Activated CD8-positive, alpha-beta T cell treated with anti-CD3 and anti-CD28 coated beads, Interleukin-2, amount 10 ng/mL, durations not matched to agents 7 days and 5 days (primary cell): Measurements from ENCODE around the gene HSD17B2. TPM values are rescaled to one million over a fixed set of nuclear protein-coding genes. Genes with fewer than 3 reads are reported as not detected.

ENCODE experiments used
- ATAC-seq: fragments of 150-1000 bp; cut with Tn5 transposase; one replicate; pipeline ENCODE4 v1.10.0; 2021; ENCODE audit warnings: moderate library complexity
- CTCF ChIA-PET: fragments of 350-600 bp; sonication (Branson Sonifier 250); formaldehyde crosslinking; loops from one replicate; lab custom pipeline; 2021; ENCODE audit warnings: antibody characterized with exemption; lab: Charles Lee
- POLR2A ChIA-PET: fragments of 350-600 bp; sonication (Branson Sonifier 250); formaldehyde crosslinking; loops from one replicate; lab custom pipeline; 2021; ENCODE audit warnings: antibody characterized with exemption; lab: Charles Lee
- DNase-seq: peaks from one replicate; pipeline ENCODE4 v3.0.0-alpha.2; 2020
- H3K27ac Mint-ChIP-seq: one replicate; pipeline ENCODE4 v1.8.0; 2021; ENCODE audit warnings: mild to moderate bottlenecking, mixed read lengths
- H3K27me3 Mint-ChIP-seq: one replicate; pipeline ENCODE4 v1.8.0; 2021; ENCODE audit warnings: low read depth, mixed read lengths
- H3K36me3 Mint-ChIP-seq: one replicate; pipeline ENCODE4 v1.8.0; 2021; ENCODE audit warnings: low read depth, mixed read lengths
- H3K4me1 Mint-ChIP-seq: one replicate; pipeline ENCODE4 v1.8.0; 2021; ENCODE audit warnings: low read depth, mixed read lengths
- H3K4me3 Mint-ChIP-seq: one replicate; pipeline ENCODE4 v1.8.0; 2021; ENCODE audit warnings: mild to moderate bottlenecking, mixed read lengths
- H3K9me3 Mint-ChIP-seq: one replicate; pipeline ENCODE4 v1.8.0; 2022; ENCODE audit warnings: mixed read lengths; ENCODE audit not compliant: insufficient read depth
- total RNA-seq, 2 experiments: library from RNA; stranded (reverse); gene quantifications; one replicate each; pipeline ENCODE4 v1.2.3, GENCODE V29; 2021

HSD17B2 gene
- total RNA-seq, 2 experiments from 2014 or later = not detected

DNA sequence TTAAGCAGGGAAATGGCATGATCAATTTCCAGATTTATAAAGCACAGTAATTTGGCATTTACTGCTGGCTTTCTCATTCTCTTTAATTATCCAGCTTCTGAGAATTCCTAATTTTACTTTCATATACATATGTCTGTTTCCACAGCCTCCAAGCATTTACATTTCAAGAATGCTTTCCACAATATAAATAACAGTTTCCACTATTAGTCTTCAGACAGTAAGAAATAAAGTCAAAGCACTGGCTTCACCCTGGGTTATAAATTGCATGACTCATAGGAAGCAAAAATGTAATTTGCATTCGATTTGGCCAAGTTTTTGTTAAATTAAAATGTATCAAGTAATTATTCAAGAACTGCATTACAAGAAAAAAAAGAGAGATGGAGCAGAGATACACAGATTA, 81.5 kb downstream of the HSD17B2 start:
- Mint-ChIP-seq H3K4me1 (no peaks in the 10 kb centered on the region), H3K9me3 (no peaks in the 10 kb centered on the region), H3K36me3 (no peaks in the 10 kb centered on the region), H3K4me3 (no peak overlapping the region), H3K27me3 (no peaks in the 10 kb centered on the region), H3K27ac (no peak overlapping the region)
- CTCF ChIA-PET = no interaction called here
- DNase-seq (no peak), ATAC-seq (no peak)
- POLR2A ChIA-PET = no interaction called here

DNA sequence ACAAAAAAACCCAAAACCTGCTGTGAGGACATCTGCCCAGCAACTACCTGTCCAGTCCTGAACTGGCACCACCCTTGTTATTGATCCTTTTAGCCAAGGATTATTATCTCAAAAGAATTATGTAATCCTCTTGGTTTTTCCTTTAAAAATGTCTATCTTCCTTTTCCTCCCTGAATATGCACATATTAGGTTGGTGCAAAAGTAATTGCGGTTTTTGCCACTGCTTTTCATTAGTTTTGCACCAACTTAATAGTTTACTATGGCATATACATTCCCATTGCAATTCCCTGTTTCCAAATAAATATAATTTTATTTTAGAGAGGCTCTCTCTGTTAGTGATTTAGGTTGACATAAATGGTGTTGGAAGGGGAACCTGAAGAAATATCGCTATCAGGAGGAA, 83.7 kb downstream of the HSD17B2 start:
- CTCF ChIA-PET = no interaction called here
- DNase-seq (no peak), ATAC-seq (no peak)
- no peak overlapping the region for H3K4me3 Mint-ChIP-seq
- H3K36me3 Mint-ChIP-seq = no peaks in the 10 kb centered on the region
- H3K4me1 Mint-ChIP-seq = no peaks in the 10 kb centered on the region
- no peaks in the 10 kb centered on the region for H3K27me3 Mint-ChIP-seq
- POLR2A ChIA-PET = no interaction called here
- no peak overlapping the region for H3K27ac Mint-ChIP-seq
- H3K9me3 Mint-ChIP-seq = no peaks in the 10 kb centered on the region

DNA sequence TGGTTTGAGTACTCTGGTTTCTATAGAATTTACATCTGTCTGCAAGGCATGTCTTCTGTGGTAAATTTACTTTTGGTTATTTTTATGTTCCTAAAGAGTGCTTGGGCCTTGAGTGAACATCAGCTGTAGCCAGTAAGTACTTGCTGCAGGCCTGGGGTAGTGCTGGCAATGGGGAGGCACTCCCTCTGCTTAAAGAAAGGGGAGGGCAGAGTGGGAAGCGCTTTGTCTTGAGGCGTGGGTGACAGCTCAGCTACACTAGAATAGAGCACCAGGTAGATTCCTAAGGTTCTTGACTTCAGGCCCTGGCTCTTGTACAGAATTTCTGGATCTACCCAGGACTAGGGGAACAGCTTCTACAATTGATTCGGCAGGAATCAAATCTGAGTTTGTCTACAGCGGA, 84.4 kb downstream of the HSD17B2 start:
- ChIA-PET POLR2A (no interaction called here), CTCF (no interaction called here)
- no peaks in the 10 kb centered on the region for H3K4me1 Mint-ChIP-seq

DNA sequence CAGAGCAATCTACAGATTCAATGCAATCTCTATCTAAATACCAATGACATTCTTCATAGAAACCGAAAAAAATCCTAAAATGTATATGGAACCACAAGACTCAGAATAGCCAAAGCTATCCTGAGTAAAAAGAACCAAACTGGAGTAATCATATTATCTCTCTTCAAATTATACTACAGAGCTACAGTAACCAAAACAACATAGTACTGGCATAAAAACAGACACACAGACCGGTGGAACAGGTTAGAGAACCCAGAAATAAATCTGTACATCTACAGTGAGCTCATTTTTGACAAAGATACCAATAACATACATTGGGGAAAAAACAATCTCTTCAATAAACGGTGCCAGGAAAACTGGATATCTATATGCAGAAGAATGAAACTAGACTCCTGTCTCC, 89.6 kb downstream of the HSD17B2 start:
- peaks cover 11% of the 10 kb centered on the region for H3K4me1 Mint-ChIP-seq
- no peak overlapping the region for H3K4me3 Mint-ChIP-seq
- CTCF ChIA-PET = no interaction called here
- POLR2A ChIA-PET = no interaction called here
- DNase-seq (no peak), ATAC-seq (no peak)
- peaks cover 3% of the 10 kb centered on the region for H3K9me3 Mint-ChIP-seq
- H3K36me3 Mint-ChIP-seq = no peaks in the 10 kb centered on the region
- H3K27ac Mint-ChIP-seq = no peak overlapping the region
- peaks cover 8% of the 10 kb centered on the region for H3K27me3 Mint-ChIP-seq

More for the DNA sequence above, 84.4 kb downstream of the HSD17B2 start:
- Mint-ChIP-seq H3K27me3 (no peaks in the 10 kb centered on the region), H3K27ac (no peak overlapping the region), H3K36me3 (no peaks in the 10 kb centered on the region), H3K4me3 (no peak overlapping the region), H3K9me3 (no peaks in the 10 kb centered on the region)
- DNase-seq = no peak
- ATAC-seq = no peak

DNA sequence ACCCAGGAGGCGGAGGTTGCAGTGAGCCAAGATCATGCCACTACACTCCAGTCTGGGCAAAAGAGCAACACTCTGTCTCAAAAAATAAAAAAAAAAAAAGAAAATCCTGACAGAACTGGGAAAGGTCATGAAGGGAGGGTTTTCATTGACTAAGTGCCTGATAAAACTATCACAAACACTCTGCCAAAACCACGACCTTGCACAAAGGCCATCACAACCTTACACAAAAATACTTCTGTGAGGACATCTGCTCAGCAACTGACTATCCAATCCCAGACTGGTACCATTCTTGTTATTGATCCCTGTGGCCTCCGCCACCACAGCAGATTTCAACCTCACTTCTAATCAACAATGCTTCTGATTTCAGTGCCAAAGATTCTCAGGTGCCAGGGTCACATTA, 94.8 kb downstream of the HSD17B2 start:
- Mint-ChIP-seq H3K27me3 (peaks cover 6% of the 10 kb centered on the region), H3K4me1 (peaks cover 35% of the 10 kb centered on the region), H3K27ac (no peak overlapping the region), H3K9me3 (peaks cover 7% of the 10 kb centered on the region), H3K4me3 (no peak overlapping the region), H3K36me3 (peaks cover 6% of the 10 kb centered on the region)
- POLR2A ChIA-PET = no interaction called here
- no peak for ATAC-seq
- CTCF ChIA-PET = no interaction called here
- no peak for DNase-seq

DNA sequence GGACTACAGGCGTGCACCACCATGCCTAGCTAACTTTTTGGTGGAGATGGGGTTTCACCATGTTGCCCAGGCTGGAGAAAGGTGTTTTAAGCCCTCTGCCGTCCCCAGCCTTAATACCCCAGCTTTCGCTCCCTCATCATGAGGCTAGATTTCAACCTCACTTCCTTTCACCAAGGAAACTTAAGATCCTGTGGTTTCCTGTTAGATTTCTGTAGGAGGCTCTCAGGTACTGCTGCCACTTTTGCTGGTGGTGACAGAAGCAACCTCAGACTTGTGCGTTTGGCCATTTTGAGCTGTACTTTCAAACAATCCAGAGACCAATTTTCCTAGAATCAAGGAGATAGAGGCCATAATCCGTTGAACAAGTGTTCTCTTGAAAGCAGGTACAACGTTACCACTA, 98.7 kb downstream of the HSD17B2 start:
- POLR2A ChIA-PET = interaction anchor here (1.8 kb wide), 1 partner anchor 36 kb away, joined by 8 read pairs; the partner anchor contains the start of gene MPHOSPH6
- no peaks in the 10 kb centered on the region for H3K27me3 Mint-ChIP-seq
- peaks cover 7% of the 10 kb centered on the region for H3K9me3 Mint-ChIP-seq
- peak overlapping the region; percentile 45 for H3K4me3 Mint-ChIP-seq
- peak overlapping the region; percentile 71 for H3K27ac Mint-ChIP-seq
- peaks cover 36% of the 10 kb centered on the region for H3K4me1 Mint-ChIP-seq
- peaks cover 28% of the 10 kb centered on the region for H3K36me3 Mint-ChIP-seq
- CTCF ChIA-PET = interaction anchor here (0.9 to 1.6 kb wide), 6 partner anchors 26 to 260 kb away, joined by 3 to 6 read pairs (median 3); no protein-coding TSS in a partner anchor
- DNase-seq (peak; percentile 52), ATAC-seq (peak; percentile 92)

DNA sequence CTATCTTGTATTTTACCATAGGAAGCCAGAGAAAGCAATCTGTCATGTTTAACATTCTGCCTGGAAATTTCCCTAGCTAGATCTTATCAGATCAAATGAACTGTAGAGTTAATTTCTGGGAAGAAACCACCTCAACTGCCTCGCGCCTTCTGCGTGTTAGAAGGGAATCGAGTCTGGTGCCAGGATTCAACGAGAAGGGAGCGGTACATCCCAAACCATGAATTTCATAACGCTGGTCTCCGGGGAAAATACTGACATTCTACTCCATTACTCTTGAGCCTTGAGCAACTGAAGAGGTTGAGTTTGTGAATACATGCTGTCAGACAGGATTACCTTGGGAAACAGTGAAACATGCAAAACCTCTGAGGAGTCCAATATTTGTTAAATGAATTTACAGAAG, 99.8 kb downstream of the HSD17B2 start:
- H3K36me3 Mint-ChIP-seq = peaks cover 31% of the 10 kb centered on the region
- ChIA-PET CTCF (interaction anchor here (1.4 kb wide), 1 partner anchor 27 kb away, joined by 3 read pairs; no protein-coding TSS in a partner anchor), POLR2A (interaction anchor here (0.5 to 1.8 kb wide), 2 partner anchors 35 to 851 kb away, joined by 3 to 8 read pairs; partner anchors contain the start of gene MPHOSPH6)
- ATAC-seq = no peak
- H3K27ac Mint-ChIP-seq = peak overlapping the region; percentile 71
- peaks cover 34% of the 10 kb centered on the region for H3K4me1 Mint-ChIP-seq
- H3K4me3 Mint-ChIP-seq = peak overlapping the region; percentile 45
- H3K9me3 Mint-ChIP-seq = peaks cover 4% of the 10 kb centered on the region
- no peak for DNase-seq
- H3K27me3 Mint-ChIP-seq = no peaks in the 10 kb centered on the region

DNA sequence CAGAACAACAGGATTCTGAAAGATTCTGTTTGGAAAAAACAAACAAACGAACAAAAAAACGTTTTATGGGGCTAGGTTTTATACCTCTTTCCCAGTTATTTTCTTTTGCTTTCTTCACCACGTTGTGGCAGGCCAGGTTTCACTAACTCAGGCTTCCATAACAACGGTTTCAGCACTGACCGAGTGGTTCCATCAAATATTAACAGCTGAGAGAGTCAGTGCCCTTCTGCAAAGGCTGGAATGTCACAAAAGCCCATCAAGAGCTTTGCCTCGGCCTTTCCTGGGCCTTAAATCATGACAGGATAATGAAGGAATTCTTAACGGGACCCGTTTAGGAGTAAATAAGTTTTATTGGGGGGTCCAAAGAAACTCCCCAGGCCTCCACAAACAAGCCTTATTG, 100.8 kb downstream of the HSD17B2 start:
- peaks cover 30% of the 10 kb centered on the region for H3K4me1 Mint-ChIP-seq
- H3K9me3 Mint-ChIP-seq = peaks cover 4% of the 10 kb centered on the region
- ChIA-PET POLR2A (interaction anchor here (0.9 kb wide), 1 partner anchor 14 kb away, joined by 3 read pairs; no protein-coding TSS in a partner anchor), CTCF (interaction anchor here (1.3 kb wide), 1 partner anchor 14 kb away, joined by 3 read pairs; no protein-coding TSS in a partner anchor)
- no peak overlapping the region for H3K4me3 Mint-ChIP-seq
- ATAC-seq (no peak), DNase-seq (no peak)
- no peak overlapping the region for H3K27ac Mint-ChIP-seq
- peaks cover 31% of the 10 kb centered on the region for H3K36me3 Mint-ChIP-seq
- no peaks in the 10 kb centered on the region for H3K27me3 Mint-ChIP-seq

DNA sequence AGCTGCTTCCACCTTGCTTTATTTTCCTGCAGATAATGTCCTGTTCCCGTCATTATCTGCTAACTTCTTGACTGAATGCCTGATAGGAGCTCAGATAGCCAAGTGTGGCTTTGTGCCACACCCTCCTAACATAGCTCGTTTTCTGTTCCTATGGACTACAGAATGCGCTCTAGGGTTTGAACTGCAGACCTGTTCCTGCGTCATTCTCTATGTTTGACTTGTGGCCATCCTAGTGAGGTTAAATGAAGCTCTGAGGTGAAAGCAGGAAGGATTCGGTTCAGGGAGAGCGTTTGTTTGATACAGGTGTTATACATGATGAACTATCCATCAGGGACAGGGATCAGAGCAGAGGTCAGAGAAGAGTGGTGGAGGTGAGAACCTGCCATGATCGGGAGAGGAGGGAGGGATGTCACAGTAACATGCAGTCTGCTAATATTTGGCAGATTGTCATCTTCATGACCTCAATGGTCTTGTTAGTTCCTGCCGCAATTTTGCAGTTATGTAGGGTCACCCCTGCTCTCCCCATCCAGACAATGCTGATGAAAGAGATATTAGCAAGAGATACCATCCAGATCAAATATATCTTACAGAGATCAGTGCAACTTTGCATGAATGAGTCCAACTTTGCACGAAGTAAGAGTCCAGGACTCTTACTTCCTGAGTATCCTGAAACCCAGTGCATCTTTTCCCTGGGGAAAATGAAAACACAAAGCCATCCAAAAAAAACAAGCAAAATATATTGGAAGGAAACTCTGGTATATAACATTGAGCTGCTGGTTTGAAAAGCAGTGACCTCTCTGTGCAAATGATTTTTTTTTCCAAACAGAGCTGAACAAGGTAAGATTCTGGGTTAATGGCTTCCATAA, 102.1 kb downstream of the HSD17B2 start:
- CTCF ChIA-PET = interaction anchor here (1.1 to 1.6 kb wide), 3 partner anchors 9 to 76 kb away, joined by 3 read pairs; no protein-coding TSS in a partner anchor
- DNase-seq = no peak
- Mint-ChIP-seq H3K4me3 (no peak overlapping the region), H3K27me3 (no peaks in the 10 kb centered on the region), H3K9me3 (peaks cover 4% of the 10 kb centered on the region), H3K27ac (no peak overlapping the region), H3K4me1 (peaks cover 30% of the 10 kb centered on the region), H3K36me3 (peaks cover 34% of the 10 kb centered on the region)
- no peak for ATAC-seq
- POLR2A ChIA-PET = no interaction called here

DNA sequence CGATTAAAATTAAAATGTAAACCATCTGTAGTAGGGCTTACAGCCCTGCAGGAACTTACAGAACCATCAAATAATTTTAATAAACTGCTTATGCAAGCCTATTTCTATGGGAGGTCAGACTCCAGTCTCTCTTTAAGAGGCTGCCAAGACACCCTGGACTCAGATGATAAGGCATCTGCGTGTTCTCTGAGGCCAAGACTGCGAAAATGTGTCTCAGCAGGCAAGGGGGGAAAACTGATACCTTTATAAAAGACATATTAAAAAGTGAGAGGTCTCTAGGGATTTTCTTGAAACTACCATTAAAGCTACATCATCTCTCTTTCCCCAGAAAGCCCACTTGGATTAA, 102.7 kb downstream of the HSD17B2 start:
- H3K4me3 Mint-ChIP-seq = no peak overlapping the region
- no peaks in the 10 kb centered on the region for H3K27me3 Mint-ChIP-seq
- ATAC-seq (no peak), DNase-seq (no peak)
- H3K36me3 Mint-ChIP-seq = peaks cover 34% of the 10 kb centered on the region
- H3K27ac Mint-ChIP-seq = no peak overlapping the region
- peaks cover 30% of the 10 kb centered on the region for H3K4me1 Mint-ChIP-seq
- POLR2A ChIA-PET = no interaction called here
- CTCF ChIA-PET = interaction anchor here (1.6 kb wide), 1 partner anchor 9 kb away, joined by 3 read pairs; no protein-coding TSS in a partner anchor
- H3K9me3 Mint-ChIP-seq = peaks cover 4% of the 10 kb centered on the region

DNA sequence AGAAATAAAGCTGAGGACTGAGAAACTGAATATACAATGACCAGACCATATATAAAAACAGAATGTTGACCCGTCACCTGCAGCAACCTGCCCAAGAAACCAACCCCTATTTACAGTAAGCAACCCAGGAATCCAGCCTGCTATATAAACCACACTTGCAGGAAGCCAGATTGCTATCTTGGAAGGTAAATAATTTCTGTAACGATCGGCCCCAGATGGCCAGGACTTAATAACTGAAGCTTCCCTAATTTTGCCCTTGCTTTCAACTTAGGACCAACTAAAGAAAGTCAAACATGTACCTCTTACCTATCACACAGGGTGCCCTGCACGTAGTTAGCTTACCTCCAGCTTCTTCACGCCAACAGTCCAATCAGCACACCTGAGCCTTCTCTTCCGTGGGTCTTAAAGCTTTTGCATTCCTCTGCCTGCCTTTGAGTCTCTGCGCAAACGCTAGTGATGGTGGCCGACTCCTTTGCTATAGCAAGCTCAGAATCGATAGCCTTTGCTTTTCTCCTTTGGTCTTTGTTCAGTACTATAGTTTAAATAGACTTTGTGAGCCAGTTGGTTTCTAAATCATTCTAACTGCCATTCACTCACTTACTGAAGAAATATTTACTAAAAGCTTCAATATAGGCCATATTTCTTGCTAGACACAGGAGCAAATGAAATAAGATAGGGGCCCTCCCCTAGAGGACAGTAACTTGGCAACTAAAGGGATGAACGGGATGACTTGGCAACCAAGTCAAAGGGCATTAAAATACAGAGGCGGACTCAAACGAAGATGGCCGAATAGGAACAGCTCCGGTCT, 103.6 kb downstream of the HSD17B2 start:
- peaks cover 35% of the 10 kb centered on the region for H3K36me3 Mint-ChIP-seq
- peak overlapping the region; percentile 58 for H3K27ac Mint-ChIP-seq
- ChIA-PET CTCF (interaction anchor here (1.6 kb wide), 1 partner anchor 10 kb away, joined by 3 read pairs; no protein-coding TSS in a partner anchor), POLR2A (no interaction called here)
- DNase-seq (no peak), ATAC-seq (no peak)
- peaks cover 22% of the 10 kb centered on the region for H3K4me1 Mint-ChIP-seq
- H3K27me3 Mint-ChIP-seq = no peaks in the 10 kb centered on the region
- H3K9me3 Mint-ChIP-seq = peaks cover 4% of the 10 kb centered on the region
- H3K4me3 Mint-ChIP-seq = peak overlapping the region; percentile 38
